GF-D8 (cell line): ENCODE data around the gene ISG20.

ENCODE experiments used
- DNase-seq: peaks from one replicate; lab custom pipeline; 2025; lab: John Stamatoyannopoulos, UW

Gene ISG20

GRCh38 chr15:88638626-88639372 is at the start of gene ISG20:
TSS of gene ISG20 (plus strand) at chr15:88639016. CDS start at chr15:88639367, 351 bp downstream.
- no peak for DNase-seq

GRCh38 chr15:88590759-88591158 is 48.1 kb upstream of the ISG20 start:
- no peak for DNase-seq

GRCh38 chr15:88591384-88591783 is 47.4 kb upstream of the ISG20 start:
- DNase-seq = no peak

GRCh38 chr15:88603885-88604284 is 34.9 kb upstream of the ISG20 start:
- no peak for DNase-seq

- DNase-seq = no peak
Observed at GRCh38 chr15:88604381-88605188, 34.2 kb upstream of the ISG20 start.

- no peak for DNase-seq
Observed at GRCh38 chr15:88605189-88606069, 33.4 kb upstream of the ISG20 start.

- DNase-seq = no peak
Observed at GRCh38 chr15:88606070-88606794, 32.6 kb upstream of the ISG20 start.

- no peak for DNase-seq
Observed at GRCh38 chr15:88607951-88608350, 30.9 kb upstream of the ISG20 start.

GRCh38 chr15:88608607-88609181 is 30.1 kb upstream of the ISG20 start:
- DNase-seq = no peak

- no peak for DNase-seq
Observed at GRCh38 chr15:88609344-88610090, 29.3 kb upstream of the ISG20 start.

- peak; percentile 48 for DNase-seq
Observed at GRCh38 chr15:88610701-88611231, 28.1 kb upstream of the ISG20 start.

- no peak for DNase-seq
Observed at GRCh38 chr15:88612186-88612796, 26.5 kb upstream of the ISG20 start.

GRCh38 chr15:88613074-88613944 is 25.5 kb upstream of the ISG20 start:
- no peak for DNase-seq

GRCh38 chr15:88615303-88616107 is 23.3 kb upstream of the ISG20 start:
- DNase-seq = no peak

GRCh38 chr15:88616240-88616639 is 22.6 kb upstream of the ISG20 start:
- DNase-seq = no peak

- no peak for DNase-seq
Observed at GRCh38 chr15:88617031-88617722, 21.6 kb upstream of the ISG20 start.

GRCh38 chr15:88617790-88618189 is 21.0 kb upstream of the ISG20 start:
- DNase-seq = no peak
